WTC11 (cell line): ENCODE measurements around the gene CXXC1. TPM values are rescaled to one million over a fixed set of nuclear protein-coding genes. Genes with fewer than 3 reads are reported as not detected.

Experiments
- ATF3 ChIP-seq: sonication (generic); formaldehyde crosslinking; conservative IDR thresholded peaks from 2 replicates; pipeline ENCODE4 v1.8.1; 2022; ENCODE audit warnings: mild to moderate bottlenecking, missing genetic modification reagents
- CREM ChIP-seq: sonication (generic); formaldehyde crosslinking; IDR thresholded peaks from 2 replicates; pipeline ENCODE4 v1.8.1; 2022; ENCODE audit warnings: mild to moderate bottlenecking, missing genetic modification reagents, moderate library complexity
- CTCF ChIP-seq: fragments of 200-600 bp; IDR thresholded peaks from 2 replicates; pipeline ENCODE4 v1.8.0; 2022; ENCODE audit warnings: antibody characterized with exemption
- ETV6 ChIP-seq: sonication (generic); formaldehyde crosslinking; IDR thresholded peaks from 2 replicates; pipeline ENCODE4 v1.8.1; 2022; ENCODE audit warnings: mild to moderate bottlenecking, missing genetic modification reagents
- FOXK1 ChIP-seq: sonication (generic); formaldehyde crosslinking; IDR thresholded peaks from 2 replicates; pipeline ENCODE4 v1.8.0; 2022; ENCODE audit warnings: mild to moderate bottlenecking, moderate library complexity, missing genetic modification reagents
- GTF2I ChIP-seq: fragments of 250-450 bp; sonication (Bioruptor Pico); conservative IDR thresholded peaks from 2 replicates; pipeline ENCODE4 v1.4.0; 2021; ENCODE audit warnings: mild to moderate bottlenecking
- HMGA2 ChIP-seq: fragments of 250-450 bp; sonication (Bioruptor Pico); IDR thresholded peaks from 2 replicates; pipeline ENCODE4 v1.4.0; 2021; ENCODE audit warnings: mild to moderate bottlenecking, moderate library complexity
- MYBL2 ChIP-seq: sonication (generic); formaldehyde crosslinking; IDR thresholded peaks from 2 replicates; pipeline ENCODE4 v1.8.1; 2023; ENCODE audit warnings: mild to moderate bottlenecking, moderate library complexity, missing genetic modification reagents
- OVOL2 ChIP-seq: fragments of 250-450 bp; sonication (Bioruptor Pico); IDR thresholded peaks from 2 replicates; pipeline ENCODE4 v1.9.0; 2021; ENCODE audit warnings: mild to moderate bottlenecking, borderline replicate concordance
- PREB ChIP-seq: sonication (generic); formaldehyde crosslinking; IDR thresholded peaks from 2 replicates; pipeline ENCODE4 v1.8.1; 2022; ENCODE audit warnings: mild to moderate bottlenecking, missing genetic modification reagents, moderate library complexity, borderline replicate concordance
- PRRX2 ChIP-seq: fragments of 250-450 bp; sonication (Bioruptor Pico); IDR thresholded peaks from 2 replicates; pipeline ENCODE4 v1.8.0; 2021; ENCODE audit warnings: mild to moderate bottlenecking
- RELA ChIP-seq: sonication (generic); formaldehyde crosslinking; IDR thresholded peaks from 2 replicates; pipeline ENCODE4 v1.8.1; 2022; ENCODE audit warnings: missing genetic modification reagents, mild to moderate bottlenecking, borderline replicate concordance
- RORB ChIP-seq: fragments of 250-450 bp; sonication (Bioruptor Pico); IDR thresholded peaks from 2 replicates; pipeline ENCODE4 v1.9.0; 2021; ENCODE audit warnings: mild to moderate bottlenecking
- SMAD4 ChIP-seq: sonication (generic); formaldehyde crosslinking; IDR thresholded peaks from 2 replicates; pipeline ENCODE4 v1.8.0; 2022; ENCODE audit warnings: mild to moderate bottlenecking, missing genetic modification reagents
- SOX15 ChIP-seq: fragments of 250-450 bp; sonication (Bioruptor Pico); IDR thresholded peaks from 2 replicates; pipeline ENCODE4 v1.9.0; 2021; ENCODE audit warnings: mild to moderate bottlenecking
- TCF7 ChIP-seq: sonication (generic); formaldehyde crosslinking; IDR thresholded peaks from 2 replicates; pipeline ENCODE4 v1.8.0; 2022; ENCODE audit warnings: mild to moderate bottlenecking, low read depth, missing genetic modification reagents, moderate library complexity
- USF1 ChIP-seq: sonication (generic); formaldehyde crosslinking; IDR thresholded peaks from 2 replicates; pipeline ENCODE4 v1.8.0; 2022; ENCODE audit warnings: mild to moderate bottlenecking, missing genetic modification reagents
- ZMAT4 ChIP-seq: fragments of 250-450 bp; sonication (Bioruptor Pico); IDR thresholded peaks from 2 replicates; pipeline ENCODE4 v1.9.0; 2021; ENCODE audit warnings: mild to moderate bottlenecking
- ZNF532 ChIP-seq: fragments of 250-450 bp; sonication (Bioruptor Pico); IDR thresholded peaks from 2 replicates; pipeline ENCODE4 v1.9.0; 2021; ENCODE audit warnings: mild to moderate bottlenecking, borderline replicate concordance
- total RNA-seq: library from RNA; stranded (reverse); gene quantifications from 3 replicates; pipeline ENCODE4 v1.2.3, GENCODE V29; 2021
- TF ChIP-seq, protein P1 (sequence below): fragments of 250-450 bp; sonication (Bioruptor Pico); IDR thresholded peaks from 2 replicates; pipeline ENCODE4 v1.9.0; 2021; ENCODE audit warnings: mild to moderate bottlenecking
- TF ChIP-seq, protein P2 (sequence below): sonication (generic); formaldehyde crosslinking; IDR thresholded peaks from 2 replicates; pipeline ENCODE4 v1.8.1; 2023; ENCODE audit warnings: mild to moderate bottlenecking, missing genetic modification reagents, moderate library complexity
- TF ChIP-seq, protein P3 (sequence below): fragments of 250-450 bp; sonication (Bioruptor Pico); IDR thresholded peaks from 2 replicates; pipeline ENCODE4 v2.1.2; 2022; ENCODE audit warnings: mild to moderate bottlenecking, moderate library complexity
- TF ChIP-seq, protein P4 (sequence below): sonication (generic); formaldehyde crosslinking; IDR thresholded peaks from 2 replicates; pipeline ENCODE4 v1.8.1; 2023; ENCODE audit warnings: mild to moderate bottlenecking, missing genetic modification reagents

The CXXC1 gene
- total RNA-seq, 1 experiment from 2014 or later: 94.5 TPM

DNA sequence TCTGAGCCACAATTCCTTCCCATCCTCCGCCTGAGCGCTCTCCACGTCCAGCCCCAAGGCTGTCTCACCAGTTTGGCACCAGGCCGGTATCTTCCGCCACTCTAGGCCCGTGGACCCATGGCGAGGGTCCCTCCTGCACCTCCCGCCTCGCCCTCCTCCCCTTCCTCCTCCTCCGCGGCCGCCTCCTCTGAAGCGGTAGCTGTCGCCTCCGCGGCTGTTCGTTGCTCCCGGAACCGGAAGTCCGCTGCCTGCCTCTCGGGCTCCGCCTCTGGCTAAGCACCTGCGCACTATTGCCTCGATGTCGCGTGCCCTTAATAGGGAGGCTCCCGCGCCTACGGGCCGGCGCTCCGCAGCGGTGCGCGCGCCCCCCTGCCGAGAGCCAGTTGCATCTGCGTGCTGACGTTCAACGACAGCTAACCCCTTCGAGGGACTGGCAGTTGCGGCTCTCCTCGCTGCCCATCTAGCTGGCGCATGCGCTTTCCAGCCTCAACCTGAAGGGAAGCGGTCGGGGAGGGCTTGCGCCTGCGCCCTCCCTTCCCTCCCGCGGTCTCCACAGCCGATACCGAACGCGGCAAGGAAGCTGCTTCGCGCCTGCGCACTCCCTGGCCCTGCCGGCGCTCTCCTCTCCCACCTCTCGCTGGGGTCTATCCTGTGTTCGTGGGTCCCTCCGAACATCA, 6.1 kb downstream of the CXXC1 start, which contains the start of gene MBD1 (continued):
- TF ChIP-seq, protein P1, sequence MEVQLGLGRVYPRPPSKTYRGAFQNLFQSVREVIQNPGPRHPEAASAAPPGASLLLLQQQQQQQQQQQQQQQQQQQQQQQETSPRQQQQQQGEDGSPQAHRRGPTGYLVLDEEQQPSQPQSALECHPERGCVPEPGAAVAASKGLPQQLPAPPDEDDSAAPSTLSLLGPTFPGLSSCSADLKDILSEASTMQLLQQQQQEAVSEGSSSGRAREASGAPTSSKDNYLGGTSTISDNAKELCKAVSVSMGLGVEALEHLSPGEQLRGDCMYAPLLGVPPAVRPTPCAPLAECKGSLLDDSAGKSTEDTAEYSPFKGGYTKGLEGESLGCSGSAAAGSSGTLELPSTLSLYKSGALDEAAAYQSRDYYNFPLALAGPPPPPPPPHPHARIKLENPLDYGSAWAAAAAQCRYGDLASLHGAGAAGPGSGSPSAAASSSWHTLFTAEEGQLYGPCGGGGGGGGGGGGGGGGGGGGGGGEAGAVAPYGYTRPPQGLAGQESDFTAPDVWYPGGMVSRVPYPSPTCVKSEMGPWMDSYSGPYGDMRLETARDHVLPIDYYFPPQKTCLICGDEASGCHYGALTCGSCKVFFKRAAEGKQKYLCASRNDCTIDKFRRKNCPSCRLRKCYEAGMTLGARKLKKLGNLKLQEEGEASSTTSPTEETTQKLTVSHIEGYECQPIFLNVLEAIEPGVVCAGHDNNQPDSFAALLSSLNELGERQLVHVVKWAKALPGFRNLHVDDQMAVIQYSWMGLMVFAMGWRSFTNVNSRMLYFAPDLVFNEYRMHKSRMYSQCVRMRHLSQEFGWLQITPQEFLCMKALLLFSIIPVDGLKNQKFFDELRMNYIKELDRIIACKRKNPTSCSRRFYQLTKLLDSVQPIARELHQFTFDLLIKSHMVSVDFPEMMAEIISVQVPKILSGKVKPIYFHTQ (CRISPR knock-in tag): no peak
- TF ChIP-seq ZMAT4 (CRISPR knock-in tag): no peak
- TF ChIP-seq, protein P2, sequence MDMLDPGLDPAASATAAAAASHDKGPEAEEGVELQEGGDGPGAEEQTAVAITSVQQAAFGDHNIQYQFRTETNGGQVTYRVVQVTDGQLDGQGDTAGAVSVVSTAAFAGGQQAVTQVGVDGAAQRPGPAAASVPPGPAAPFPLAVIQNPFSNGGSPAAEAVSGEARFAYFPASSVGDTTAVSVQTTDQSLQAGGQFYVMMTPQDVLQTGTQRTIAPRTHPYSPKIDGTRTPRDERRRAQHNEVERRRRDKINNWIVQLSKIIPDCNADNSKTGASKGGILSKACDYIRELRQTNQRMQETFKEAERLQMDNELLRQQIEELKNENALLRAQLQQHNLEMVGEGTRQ: peak; percentile 52
- TF ChIP-seq FOXK1 (CRISPR knock-in tag): peak; percentile 74; the same call in 1 of the 2 replicates
- no peak for TF ChIP-seq ATF3 (CRISPR knock-in tag)
- no peak for TF ChIP-seq OVOL2 (CRISPR knock-in tag)
- no peak for TF ChIP-seq RORB
- no peak for TF ChIP-seq TCF7 (CRISPR knock-in tag)
- no peak for TF ChIP-seq GTF2I (CRISPR knock-in tag)
- no peak for TF ChIP-seq RELA (CRISPR knock-in tag)
- TF ChIP-seq, protein P3, sequence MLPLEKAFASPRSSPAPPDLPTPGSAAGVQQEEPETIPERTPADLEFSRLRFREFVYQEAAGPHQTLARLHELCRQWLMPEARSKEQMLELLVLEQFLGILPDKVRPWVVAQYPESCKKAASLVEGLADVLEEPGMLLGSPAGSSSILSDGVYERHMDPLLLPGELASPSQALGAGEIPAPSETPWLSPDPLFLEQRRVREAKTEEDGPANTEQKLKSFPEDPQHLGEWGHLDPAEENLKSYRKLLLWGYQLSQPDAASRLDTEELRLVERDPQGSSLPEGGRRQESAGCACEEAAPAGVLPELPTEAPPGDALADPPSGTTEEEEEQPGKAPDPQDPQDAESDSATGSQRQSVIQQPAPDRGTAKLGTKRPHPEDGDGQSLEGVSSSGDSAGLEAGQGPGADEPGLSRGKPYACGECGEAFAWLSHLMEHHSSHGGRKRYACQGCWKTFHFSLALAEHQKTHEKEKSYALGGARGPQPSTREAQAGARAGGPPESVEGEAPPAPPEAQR (CRISPR knock-in tag): no peak
- TF ChIP-seq HMGA2 (CRISPR knock-in tag): no peak
- peak; percentile 82; the same call in 1 of the 2 replicates for TF ChIP-seq MYBL2
- no peak for TF ChIP-seq SOX15 (CRISPR knock-in tag)
- peak; percentile 97 for TF ChIP-seq ETV6
- no peak for TF ChIP-seq SMAD4
- no peak for TF ChIP-seq ZNF532 (CRISPR knock-in tag)
- TF ChIP-seq, protein P4, sequence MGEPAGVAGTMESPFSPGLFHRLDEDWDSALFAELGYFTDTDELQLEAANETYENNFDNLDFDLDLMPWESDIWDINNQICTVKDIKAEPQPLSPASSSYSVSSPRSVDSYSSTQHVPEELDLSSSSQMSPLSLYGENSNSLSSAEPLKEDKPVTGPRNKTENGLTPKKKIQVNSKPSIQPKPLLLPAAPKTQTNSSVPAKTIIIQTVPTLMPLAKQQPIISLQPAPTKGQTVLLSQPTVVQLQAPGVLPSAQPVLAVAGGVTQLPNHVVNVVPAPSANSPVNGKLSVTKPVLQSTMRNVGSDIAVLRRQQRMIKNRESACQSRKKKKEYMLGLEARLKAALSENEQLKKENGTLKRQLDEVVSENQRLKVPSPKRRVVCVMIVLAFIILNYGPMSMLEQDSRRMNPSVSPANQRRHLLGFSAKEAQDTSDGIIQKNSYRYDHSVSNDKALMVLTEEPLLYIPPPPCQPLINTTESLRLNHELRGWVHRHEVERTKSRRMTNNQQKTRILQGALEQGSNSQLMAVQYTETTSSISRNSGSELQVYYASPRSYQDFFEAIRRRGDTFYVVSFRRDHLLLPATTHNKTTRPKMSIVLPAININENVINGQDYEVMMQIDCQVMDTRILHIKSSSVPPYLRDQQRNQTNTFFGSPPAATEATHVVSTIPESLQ (CRISPR knock-in tag): no peak
- TF ChIP-seq USF1 (CRISPR knock-in tag): peak; percentile 72
- no peak for TF ChIP-seq PRRX2
- TF ChIP-seq CREM (CRISPR knock-in tag): no peak; the same call in 1 of the 2 replicates
- no peak for TF ChIP-seq PREB (CRISPR knock-in tag)
- TF ChIP-seq CTCF: no peak
